ENCODE results near the gene OSBPL1A. TPM values are rescaled to one million over a fixed set of nuclear protein-coding genes. Genes with fewer than 3 reads are reported as not detected.

The OSBPL1A gene
- total RNA-seq = 100 to 1,000 TPM in 1 of 9 donors, 10 to 100 TPM in 8; 23.1 to 116 (median 69.2) TPM
- polyA plus RNA-seq = 10 to 100 TPM; 18.7 to 40.1 (median 21.6) TPM
- long read RNA-seq, donor 1, partial matches to known transcripts = 0 of 2 reads
- long read RNA-seq, donor 1, other reads (novel, unspliced or antisense) = 0 of 2 reads
- long read RNA-seq, donor 2, partial matches to known transcripts = 0 of 1 reads
- long read RNA-seq, donor 2, other reads (novel, unspliced or antisense) = 0 of 1 reads
- long read RNA-seq, donor 3, partial matches to known transcripts = 0 of 2 reads
- long read RNA-seq, donor 3, other reads (novel, unspliced or antisense) = 0 of 2 reads
- long read RNA-seq, donor 4, full-length matches to known transcripts = 8 of 45 reads
- long read RNA-seq, donor 4, partial matches to known transcripts = 27 of 45 reads
- long read RNA-seq, donor 4, other reads (novel, unspliced or antisense) = 10 of 45 reads
- long read RNA-seq, donor 5, full-length matches to known transcripts = 141 of 168 reads
- long read RNA-seq, donor 5, partial matches to known transcripts = 2 of 168 reads
- long read RNA-seq, donor 5, other reads (novel, unspliced or antisense) = 25 of 168 reads
- long read RNA-seq, donor 6, partial matches to known transcripts = 11 of 24 reads
- long read RNA-seq, donor 6, other reads (novel, unspliced or antisense) = 10 of 24 reads
- long read RNA-seq, donor 7, partial matches to known transcripts = 0 of 1 reads
- long read RNA-seq, donor 7, other reads (novel, unspliced or antisense) = 0 of 1 reads
- long read RNA-seq, donor 8, partial matches to known transcripts = 0 of 4 reads
- long read RNA-seq, donor 8, other reads (novel, unspliced or antisense) = 0 of 4 reads
- long read RNA-seq, donor 9, partial matches to known transcripts = 0 of 1 reads
- long read RNA-seq, donor 9, other reads (novel, unspliced or antisense) = 0 of 1 reads
- long read RNA-seq, donor 10, partial matches to known transcripts = 0 of 1 reads
- long read RNA-seq, donor 10, other reads (novel, unspliced or antisense) = 0 of 1 reads

DNA sequence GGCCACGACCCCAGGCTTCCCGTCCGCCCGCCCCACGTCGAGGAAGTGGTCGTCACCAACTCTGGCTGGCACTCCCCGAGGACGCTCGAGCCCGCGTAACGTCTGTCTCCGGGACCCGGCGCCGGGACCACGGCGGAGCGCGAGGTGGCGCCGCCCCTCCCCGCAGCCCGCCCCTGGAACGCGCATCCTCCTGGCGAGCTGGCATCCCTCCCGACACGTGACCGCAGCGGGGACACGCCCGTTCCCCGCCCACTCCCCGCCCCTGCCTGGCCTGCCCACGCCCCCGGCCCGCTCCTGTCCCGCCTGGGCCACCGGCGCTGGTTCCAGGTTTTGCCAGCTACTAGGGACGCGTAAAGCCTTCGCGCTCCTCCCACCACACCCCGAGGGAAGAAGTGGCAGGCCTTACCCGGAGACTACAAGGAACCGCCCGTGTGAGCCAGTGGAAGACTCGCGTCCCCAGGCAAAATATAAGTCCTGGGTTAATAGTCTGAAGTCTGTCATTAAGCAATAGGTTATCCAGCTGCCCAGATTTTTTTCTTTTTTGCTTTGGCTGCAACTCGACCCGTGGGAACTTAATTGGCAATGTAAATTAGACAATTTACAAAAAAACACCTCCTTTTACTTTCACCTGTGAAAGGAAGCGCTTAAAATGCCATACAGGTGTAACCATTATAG lies at the start of gene OSBPL1A:
Gene OSBPL1A (minus strand): TSS at position 131 of the 675 bp plus-strand sequence. CDS start 20,291 bp downstream, outside the sequence.
- peak; percentile 44 to 78 for TF ChIP-seq POLR2A (IDR thresholded peaks at IDR 0.05)
- TF ChIP-seq, protein P1, sequence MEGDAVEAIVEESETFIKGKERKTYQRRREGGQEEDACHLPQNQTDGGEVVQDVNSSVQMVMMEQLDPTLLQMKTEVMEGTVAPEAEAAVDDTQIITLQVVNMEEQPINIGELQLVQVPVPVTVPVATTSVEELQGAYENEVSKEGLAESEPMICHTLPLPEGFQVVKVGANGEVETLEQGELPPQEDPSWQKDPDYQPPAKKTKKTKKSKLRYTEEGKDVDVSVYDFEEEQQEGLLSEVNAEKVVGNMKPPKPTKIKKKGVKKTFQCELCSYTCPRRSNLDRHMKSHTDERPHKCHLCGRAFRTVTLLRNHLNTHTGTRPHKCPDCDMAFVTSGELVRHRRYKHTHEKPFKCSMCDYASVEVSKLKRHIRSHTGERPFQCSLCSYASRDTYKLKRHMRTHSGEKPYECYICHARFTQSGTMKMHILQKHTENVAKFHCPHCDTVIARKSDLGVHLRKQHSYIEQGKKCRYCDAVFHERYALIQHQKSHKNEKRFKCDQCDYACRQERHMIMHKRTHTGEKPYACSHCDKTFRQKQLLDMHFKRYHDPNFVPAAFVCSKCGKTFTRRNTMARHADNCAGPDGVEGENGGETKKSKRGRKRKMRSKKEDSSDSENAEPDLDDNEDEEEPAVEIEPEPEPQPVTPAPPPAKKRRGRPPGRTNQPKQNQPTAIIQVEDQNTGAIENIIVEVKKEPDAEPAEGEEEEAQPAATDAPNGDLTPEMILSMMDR (IDR thresholded peaks at IDR 0.05) = no peak
- Histone ChIP-seq H3K27ac (peak within 1 kb of the TSS; percentile 47 to 96 (median 86)), H3K27me3 (no peaks in the 10 kb centered on the region), H3K36me3 (replicated peaks in 1 of 2) (no peaks in the 10 kb centered on the region), H3K9me3 (replicated peaks in 1 of 3) (no peaks in the 10 kb centered on the region), H3K4me3 (peak within 1 kb of the TSS; percentile 16 to 95 (median 73)), H3K4me1 (replicated peaks in 1 of 2) (peaks cover 4 to 10% of the 10 kb centered on the region in 2 donors)
- 2 to 11% (median 6%) methylated on average over 8 to 55 of the region's 55 CpGs for WGBS, 4 donors
- peak; percentile 96 to 98 (median 97) for DNase-seq
- intact Hi-C loops (cut with DNase I) = no loop called here

DNA sequence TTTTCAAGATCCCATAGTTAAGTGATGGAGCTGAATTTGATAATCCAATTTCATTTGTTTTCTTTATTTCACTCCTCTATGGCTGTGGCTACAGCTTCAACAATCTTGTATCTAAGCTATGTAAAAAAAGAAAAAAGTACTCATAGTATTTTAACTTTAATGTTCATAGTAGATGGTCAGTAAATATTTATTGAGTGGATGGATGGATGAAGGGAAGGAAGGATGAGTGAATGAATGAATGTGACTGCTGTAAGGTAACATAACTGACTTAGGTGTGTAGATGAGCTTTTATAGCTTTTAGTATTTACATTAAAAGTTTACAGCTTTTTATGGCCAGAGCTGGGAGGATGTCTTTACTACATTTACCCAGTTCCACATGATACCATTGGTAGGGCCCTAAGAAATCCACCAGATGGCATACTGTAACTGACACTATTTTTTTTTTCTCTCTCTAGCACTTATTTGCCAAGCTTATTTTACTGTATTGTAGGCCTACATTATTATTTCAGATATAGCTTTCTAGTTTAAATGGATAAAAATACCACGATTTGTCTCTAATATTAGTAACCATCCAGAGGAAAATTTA lies 49.4 kb upstream of the OSBPL1A start:
- Histone ChIP-seq H3K27ac (no peak overlapping the region), H3K9me3 (replicated peaks in 1 of 3) (no peaks in the 10 kb centered on the region), H3K4me3 (no peak overlapping the region), H3K4me1 (replicated peaks in 1 of 2) (no peaks in the 10 kb centered on the region), H3K27me3 (no peaks in the 10 kb centered on the region), H3K36me3 (replicated peaks in 1 of 2) (peaks cover 0 to 72% of the 10 kb centered on the region in 2 donors)
- intact Hi-C loops (cut with DNase I) = no loop called here
- 86 to 91% (median 87%) methylated on average over 1 of the region's 1 CpG for WGBS, 4 donors
- no peak for TF ChIP-seq POLR2A (IDR thresholded peaks at IDR 0.05)
- TF ChIP-seq, protein P1 (IDR thresholded peaks at IDR 0.05) = no peak
- no peak for DNase-seq

DNA sequence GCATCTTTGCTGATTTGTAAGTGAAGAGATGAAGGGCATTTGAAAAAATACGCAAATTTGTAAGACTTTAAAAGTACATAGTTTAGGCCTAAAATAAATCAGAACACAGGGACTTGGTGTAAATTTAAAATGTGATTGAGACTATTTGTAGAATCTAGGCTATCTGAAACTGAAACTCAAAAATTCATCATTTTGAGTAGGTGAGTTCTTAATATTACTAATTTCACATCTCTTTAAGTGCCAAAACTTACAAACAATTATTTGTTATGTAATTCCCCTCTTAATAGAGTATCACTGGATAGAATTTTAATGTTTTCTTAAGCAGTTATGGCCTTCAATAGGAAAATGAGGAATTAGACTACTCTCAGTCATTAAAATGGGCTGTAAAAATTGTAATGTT lies 48.8 kb upstream of the OSBPL1A start:
- no peak for DNase-seq
- Histone ChIP-seq H3K4me1 (replicated peaks in 1 of 2) (no peaks in the 10 kb centered on the region), H3K36me3 (replicated peaks in 1 of 2) (peaks cover 0 to 71% of the 10 kb centered on the region in 2 donors), H3K27ac (no peak overlapping the region), H3K4me3 (no peak overlapping the region), H3K27me3 (no peaks in the 10 kb centered on the region), H3K9me3 (replicated peaks in 1 of 3) (no peaks in the 10 kb centered on the region)
- WGBS, 4 donors = 92 to 98% (median 97%) methylated on average over 1 of the region's 1 CpG
- TF ChIP-seq, protein P1 (IDR thresholded peaks at IDR 0.05) = no peak
- TF ChIP-seq POLR2A (IDR thresholded peaks at IDR 0.05) = no peak
- intact Hi-C loops (cut with DNase I) = no loop called here
